GM18499 (cell line): ENCODE results near the gene PBXIP1.

ENCODE experiments used
- ATAC-seq: cut with Tn5 transposase; IDR thresholded peaks from one replicate; pipeline ENCODE4 v1.9.1; 2021; ENCODE audit warnings: moderate number of reproducible peaks; ENCODE audit not compliant: insufficient read depth, unreplicated experiment

The PBXIP1 gene

GRCh38 chr1:154958681-154959425, 3.0 kb upstream of the PBXIP1 start:
- ATAC-seq, result no peak

DNA sequence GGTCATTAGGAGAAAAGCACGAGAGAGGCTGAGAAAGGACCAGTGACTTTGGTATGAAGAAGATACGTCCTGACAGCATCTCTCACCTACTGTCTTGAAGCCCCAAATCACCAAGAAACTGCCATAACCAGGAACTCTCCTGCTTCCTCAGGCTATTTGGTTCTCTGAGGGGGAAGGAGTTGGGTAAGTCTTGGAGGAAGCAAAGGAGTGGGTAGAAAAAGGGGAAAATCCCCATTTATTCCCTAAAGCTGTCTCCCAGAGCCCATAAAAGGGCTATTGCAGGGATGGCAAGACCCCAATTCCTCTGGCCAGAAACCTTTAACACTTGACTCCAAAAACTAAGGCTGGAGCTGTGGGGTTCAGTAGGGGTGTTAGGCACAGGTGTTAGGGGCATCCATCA, 2.1 kb upstream of the PBXIP1 start:
- ATAC-seq, result no peak

- no peak for ATAC-seq
Observed at GRCh38 chr1:154957091-154957657, 1.3 kb upstream of the PBXIP1 start.

- no peak for ATAC-seq
Observed at GRCh38 chr1:154956544-154956941, 644 bp upstream of the PBXIP1 start.

GRCh38 chr1:154955039-154955717, 721 bp downstream of the PBXIP1 start:
- no peak for ATAC-seq

DNA sequence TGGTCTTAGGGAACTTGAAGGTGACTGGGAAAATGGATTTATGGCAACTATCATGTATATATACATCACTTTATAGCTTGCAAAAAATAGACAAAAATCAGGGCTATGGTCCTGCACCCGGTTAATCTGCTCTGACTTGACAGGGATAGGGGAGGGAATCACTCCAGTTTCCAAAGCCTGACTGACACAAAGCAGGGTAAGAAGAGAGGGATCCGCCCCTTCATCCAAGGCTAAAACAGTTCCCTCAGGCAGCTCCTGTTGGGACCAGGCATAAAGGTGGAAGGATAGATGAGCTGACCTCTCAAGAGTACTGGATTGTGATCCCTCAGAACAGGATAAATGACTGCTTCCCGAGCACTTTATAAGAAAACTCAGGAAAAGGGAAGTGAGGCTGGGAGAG, 1.4 kb downstream of the PBXIP1 start:
- ATAC-seq, result no peak

DNA sequence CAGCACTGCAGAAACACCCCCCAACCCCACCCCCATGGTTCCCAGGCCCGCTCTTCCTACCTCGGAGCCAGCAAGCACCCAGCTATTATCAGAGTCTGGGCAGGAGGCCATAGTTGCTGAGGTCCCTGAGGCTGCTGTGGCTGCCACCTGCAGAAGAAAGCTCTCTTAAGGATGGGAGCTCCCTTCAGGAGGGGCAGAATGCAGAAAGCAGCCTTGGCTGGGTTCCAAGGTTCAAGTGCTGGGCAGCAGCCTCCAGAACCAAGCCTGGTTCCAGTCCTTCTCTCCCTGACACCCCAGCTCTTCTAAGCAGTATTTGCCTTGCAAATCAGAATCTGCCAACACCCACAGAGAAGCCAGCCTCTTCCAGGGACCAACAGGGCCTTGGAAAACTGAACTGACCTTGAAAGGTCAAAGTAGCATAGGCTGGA, 2.3 kb downstream of the PBXIP1 start:
- no peak for ATAC-seq

- ATAC-seq, result no peak
Observed at GRCh38 chr1:154952664-154953063, 3.2 kb downstream of the PBXIP1 start.

- ATAC-seq, result no peak
Observed at GRCh38 chr1:154951901-154952657, 3.8 kb downstream of the PBXIP1 start.

DNA sequence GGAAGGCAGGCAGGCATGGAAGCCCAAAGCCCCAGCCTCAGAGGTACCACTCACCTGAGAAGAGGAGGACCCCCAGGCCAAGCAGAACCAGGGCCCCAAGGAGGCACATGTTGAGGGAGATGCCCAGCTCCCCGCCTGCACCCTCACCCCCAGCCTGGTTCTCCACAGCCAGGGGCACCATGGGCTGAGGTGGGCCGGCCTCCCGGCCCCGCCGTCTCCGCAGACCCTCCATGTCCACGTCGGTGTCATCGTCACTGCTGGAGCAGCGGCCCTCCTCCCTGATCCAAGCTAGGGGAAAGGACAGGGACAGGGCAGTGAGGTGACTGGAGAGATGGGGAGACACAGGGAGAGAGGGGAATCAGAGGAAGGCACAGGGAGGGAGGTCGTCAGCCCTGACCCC, 7.8 kb downstream of the PBXIP1 start:
- no peak for ATAC-seq

- ATAC-seq, result no peak
Observed at GRCh38 chr1:154945962-154946850, 9.7 kb downstream of the PBXIP1 start.

- ATAC-seq, result no peak
Observed at GRCh38 chr1:154945160-154945961, 10.5 kb downstream of the PBXIP1 start.

DNA sequence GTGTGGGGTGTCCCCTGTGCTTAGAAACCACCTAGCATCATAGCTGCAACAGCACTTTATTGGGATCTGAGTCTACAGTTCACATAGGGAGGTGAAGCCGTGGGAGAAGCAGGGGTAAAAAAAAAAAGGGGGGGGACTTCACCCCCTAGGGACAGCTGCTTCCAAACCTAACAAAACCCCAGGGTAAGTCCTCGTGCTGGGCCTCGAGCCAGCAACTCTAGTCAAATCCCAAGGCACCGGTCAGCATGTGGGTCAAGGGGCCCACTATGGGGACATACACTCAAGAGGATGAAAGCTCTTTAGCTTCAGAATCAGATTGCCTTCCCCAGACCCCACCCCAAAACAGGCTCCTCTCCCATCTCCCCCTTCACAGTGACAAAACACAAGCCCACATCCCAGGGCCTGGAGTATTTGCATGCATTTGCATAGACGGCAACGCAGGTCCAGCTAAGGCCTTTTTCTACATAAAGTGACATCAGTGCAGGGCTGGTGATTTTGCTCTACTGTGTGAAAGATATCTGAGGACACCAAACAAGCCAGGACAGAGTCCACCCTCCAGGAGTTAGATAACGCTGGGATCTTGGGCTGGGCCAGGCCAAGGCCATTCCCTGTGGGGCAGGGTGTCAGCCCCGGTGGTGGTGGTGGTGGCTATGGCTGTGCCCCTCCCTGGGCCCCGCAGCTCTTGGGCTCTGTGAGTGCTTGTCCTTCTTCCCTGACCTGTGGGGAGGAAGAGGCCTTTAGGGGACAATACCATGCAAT, 11.3 kb downstream of the PBXIP1 start:
- ATAC-seq, result no peak

- no peak for ATAC-seq
Observed at GRCh38 chr1:154943649-154944400, 12.1 kb downstream of the PBXIP1 start.

DNA sequence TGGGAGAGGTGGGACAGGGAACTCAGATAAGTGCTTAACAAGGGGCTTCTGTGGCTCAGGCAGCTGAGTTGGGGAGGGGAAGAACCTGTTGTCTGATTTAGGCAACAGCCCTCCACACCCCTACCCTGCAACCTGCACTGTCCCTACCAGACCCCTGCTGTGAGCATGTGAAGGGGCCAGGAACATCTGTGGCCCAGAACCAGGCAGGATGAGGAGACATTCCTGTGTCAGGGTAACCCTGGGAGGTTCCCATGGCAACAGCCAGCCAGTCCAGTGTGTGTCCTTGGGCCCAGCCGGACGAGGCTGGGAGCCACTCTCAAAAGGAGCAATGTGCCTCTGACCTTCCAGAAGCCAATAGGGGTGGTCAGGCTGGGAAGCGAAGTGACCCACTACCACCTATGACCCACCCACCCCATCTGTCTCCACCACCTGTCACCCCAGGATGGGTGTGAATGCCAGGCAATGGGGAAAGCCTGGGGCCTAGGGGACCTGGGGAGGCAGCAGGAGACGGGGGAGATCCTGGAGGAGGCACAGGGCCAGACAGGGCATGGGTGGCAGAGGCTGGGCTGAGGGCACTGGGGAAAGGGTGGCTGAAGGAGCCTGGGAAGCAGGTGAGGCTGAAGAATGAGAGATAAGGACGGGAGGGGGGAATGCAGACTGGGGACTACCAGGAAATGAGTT, 14.4 kb downstream of the PBXIP1 start:
- no peak for ATAC-seq

DNA sequence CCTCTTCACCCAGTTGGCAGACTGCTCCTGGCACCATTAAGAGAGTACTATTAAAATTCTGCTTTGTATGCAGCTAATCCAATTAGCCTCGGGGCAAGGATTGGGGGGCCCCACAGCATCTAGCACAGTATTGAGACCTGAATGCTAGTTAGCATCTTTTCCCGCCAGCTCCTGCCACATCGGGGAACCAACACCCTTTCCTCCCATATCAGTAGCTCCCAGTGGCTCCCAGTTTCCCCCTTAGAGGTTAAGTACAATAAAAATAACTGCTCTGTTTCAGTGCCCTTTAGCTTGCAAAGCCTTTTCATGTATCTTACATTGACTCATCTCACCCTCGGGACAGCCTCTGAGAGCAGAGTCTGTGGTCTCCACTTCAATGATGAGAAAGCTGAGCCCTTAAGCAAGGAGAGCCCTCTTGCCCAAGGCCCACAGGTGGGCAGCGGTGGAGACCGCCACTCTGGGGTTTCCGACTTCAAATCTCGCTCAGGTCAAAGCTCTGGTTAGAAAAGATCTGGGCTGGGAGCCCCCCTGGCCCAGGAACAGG, 15.2 kb downstream of the PBXIP1 start:
- ATAC-seq, result no peak

- ATAC-seq, result no peak
Observed at GRCh38 chr1:154940213-154940560, 15.7 kb downstream of the PBXIP1 start.
